ENCODE results near the gene ZC3H4.

- TF ChIP-seq EP300 (IDR thresholded peaks at IDR 0.05) (no peak), CTCF (IDR thresholded peaks at IDR 0.05) (no peak), POLR2AphosphoS5 (IDR thresholded peaks at IDR 0.05) (no peak), POLR2A (IDR thresholded peaks at IDR 0.05; ENCODE audit: low read depth) (no peak)
Observed at GRCh38 chr19:47141695-47142094, 28.1 kb upstream of the ZC3H4 start.
